GM15510 (cell line): Measurements from ENCODE around the gene CNTNAP2.

ENCODE experiments used
- POLR2A ChIP-seq: IDR thresholded peaks from 3 replicates; pipeline ENCODE4 v1.6.1; 2011; ENCODE audit warnings: borderline replicate concordance; ENCODE audit not compliant: insufficient read length; ENCODE audit errors: extremely low read depth

The CNTNAP2 gene

DNA sequence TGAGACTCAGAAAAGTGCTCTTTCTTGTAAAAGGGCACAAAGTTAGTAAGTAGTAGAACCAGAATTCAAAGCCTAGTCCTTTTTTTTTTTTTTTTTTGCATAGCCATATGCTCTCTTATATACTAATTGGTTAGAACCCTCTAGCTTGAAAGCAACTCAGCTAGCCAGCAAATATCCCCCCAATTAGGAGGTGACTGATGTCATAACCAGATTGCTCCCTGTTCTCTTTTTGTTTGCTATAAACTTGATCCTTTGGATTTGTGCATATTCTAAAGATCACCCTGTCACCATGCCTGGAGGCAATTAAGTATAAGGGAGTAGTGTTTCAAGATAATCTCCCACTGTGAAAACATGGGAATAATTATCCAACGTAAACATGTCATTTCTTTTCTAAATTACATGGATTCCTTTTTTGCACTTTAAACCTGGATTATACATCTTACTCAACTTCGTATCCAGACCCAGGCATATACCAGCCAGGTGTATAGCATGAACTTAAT, 963.4 kb downstream of the CNTNAP2 start:
- TF ChIP-seq POLR2A, result no peak

DNA sequence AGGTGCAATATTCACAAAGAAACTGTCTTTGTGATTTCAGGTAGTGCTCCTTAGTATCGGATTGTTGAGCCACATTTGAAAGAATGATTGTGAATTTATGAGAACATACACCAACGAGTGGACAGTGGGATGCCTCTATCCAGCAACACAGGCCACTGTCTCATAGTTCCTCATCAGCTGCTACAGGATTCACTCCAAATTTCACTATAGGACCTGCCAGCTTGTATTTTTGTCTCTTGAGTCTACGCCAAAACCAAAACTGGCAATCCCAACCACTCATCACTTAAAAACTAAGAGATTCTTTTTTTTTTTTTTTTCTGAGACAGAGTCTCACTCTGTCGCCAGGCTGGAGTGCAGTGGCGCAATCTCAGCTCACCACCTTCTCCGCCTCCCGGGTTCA, 964.5 kb downstream of the CNTNAP2 start:
- no peak for TF ChIP-seq POLR2A

DNA sequence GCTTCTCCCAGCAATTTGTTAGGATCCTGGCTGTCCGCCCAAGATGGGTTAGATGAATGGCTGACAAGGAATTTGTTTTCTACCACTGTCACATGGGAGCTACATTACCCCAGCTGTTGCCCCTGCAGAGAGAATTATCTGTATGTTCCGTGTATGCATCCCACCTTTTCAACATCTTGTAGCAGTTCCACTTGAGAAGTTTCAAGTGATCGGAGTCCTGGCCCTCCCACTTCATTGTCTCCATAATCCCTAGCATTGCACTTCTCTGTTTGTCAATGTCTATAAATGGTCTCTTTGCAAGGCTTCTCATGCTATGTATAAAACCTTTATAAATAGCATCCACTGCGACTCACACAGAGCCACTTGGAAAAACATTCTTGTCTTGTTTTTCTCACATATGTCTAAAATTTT, 972.5 kb downstream of the CNTNAP2 start:
- no peak for TF ChIP-seq POLR2A

DNA sequence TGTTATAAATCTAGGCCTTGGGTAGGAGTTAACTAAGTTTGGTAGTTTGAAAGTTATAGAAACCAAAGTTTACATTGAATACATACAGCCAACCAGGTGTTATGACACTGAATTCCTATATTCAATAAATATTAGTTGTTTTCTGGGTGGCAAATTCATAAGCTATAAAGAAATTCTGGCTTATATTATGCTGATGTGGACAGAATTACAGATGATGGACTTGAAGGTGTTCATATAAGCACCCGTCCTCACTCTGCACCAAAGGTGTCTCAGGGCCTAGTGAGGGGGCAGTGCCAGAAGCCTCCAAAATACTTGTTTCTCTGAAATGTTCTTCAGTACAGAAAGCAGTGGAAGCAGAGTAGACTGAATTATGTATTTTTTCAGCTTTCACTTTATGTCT, 973.0 kb downstream of the CNTNAP2 start:
- no peak for TF ChIP-seq POLR2A

DNA sequence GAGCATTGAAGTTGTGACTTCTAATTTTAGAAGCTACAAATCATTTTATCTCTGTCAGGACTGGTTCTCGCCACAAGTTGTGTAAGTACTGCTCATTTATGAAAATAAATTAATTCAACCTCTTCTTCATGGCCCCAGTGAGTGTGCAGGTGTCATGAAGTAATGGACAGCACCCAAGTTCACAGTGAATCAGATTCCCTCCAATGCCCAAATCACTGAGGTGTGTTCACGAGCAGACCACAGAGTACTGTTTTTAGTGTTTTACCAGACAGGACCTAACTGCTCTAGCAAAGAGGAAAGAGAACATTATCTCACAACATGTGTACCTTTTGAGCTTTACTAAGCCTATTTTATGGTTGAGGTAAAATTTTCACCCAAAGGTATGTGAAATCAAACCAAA, 980.0 kb downstream of the CNTNAP2 start:
- TF ChIP-seq POLR2A, result no peak

DNA sequence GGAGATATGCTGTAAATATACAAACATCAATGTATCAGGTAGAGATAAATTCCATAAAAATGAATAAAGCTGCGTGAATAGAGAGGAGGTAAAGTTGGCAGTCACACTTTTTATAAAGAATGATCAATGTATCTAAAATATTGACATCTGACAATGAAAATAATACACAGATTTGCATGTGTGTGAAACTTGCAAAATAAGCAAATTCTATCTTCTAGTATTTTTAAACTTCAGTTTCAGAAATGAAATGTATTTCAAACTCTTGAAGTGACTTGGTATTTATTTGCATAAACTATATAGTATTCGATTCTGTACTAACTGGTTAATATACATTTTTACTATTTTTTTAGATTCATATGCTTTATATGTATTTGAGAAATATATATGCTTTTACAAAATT, 986.6 kb downstream of the CNTNAP2 start:
- TF ChIP-seq POLR2A, result no peak

DNA sequence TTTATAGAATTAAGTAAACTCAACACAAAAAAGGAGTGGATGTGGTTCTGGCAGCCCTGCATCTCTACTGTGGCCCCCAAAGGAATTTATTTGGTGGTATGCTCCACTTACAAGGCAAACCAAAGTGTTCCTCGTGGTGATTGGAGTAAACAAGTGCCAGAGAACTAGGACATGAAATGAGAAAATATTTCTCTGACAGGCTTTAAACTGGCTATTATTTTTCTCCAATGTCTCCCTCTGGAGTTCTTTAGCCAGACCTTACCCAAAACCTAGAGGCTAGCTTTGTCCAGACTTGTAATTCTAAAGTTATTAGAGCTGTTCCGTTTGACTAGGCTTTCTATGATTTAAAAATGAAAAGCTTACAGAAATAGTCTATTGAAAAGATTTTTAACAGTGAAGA, 990.1 kb downstream of the CNTNAP2 start:
- TF ChIP-seq POLR2A, result no peak

DNA sequence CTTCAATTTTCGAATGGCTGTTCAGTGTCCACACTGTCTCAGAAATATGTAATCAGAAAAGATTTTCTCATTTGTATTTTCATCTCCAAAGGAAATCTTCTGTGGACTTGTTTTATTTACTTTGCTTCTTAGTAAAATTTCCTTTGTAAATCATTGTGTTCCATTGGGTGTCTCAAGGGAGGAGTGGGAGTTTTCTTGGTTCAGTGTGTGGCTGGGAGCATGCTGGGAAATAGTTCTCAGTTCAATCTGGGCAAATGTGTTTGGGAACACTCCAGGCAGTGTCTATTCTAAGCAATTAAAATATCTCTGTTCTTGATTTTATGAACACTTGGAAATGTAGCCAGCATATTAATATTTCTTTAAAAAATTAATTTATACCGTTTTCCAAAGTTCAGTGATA, 1019.8 kb downstream of the CNTNAP2 start:
- no peak for TF ChIP-seq POLR2A

DNA sequence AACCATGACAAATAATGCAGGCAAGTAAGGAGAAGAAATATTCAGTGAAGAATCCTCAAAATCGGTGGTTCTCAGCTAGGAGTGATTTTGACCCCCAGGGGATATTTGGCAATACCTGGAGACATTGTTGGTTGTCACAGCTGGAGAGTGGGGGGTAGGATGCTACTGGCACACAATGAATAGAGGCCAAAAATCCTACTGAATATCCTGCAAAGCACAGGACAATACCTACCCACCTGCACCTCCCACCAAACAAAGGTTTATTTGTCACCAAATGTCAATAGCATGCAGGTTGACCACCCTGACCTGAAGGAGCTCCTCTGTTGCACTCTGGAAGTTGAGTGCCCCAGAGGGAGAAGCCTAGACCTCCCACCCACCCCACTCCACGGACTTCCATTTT, 1028.6 kb downstream of the CNTNAP2 start:
- TF ChIP-seq POLR2A, result no peak

DNA sequence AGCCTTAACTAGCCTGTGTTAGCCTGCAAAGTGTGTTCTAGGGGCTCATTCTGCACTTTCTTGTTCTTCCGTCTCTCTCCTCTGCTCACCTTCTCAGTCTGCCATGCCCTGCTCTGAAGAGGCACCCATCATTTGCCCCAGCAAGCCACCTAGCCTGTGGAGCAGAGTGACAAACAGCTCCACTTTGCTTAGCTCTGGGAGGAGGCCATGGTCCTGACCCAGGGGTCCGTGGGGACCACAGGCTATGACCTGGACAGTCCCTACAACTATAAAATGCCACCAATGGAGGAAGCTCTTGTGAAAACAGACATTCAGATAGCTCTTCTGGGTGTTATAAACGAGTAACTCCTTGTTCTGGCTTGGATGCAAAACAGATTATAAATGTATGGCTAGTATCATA, 1029.6 kb downstream of the CNTNAP2 start:
- no peak for TF ChIP-seq POLR2A

DNA sequence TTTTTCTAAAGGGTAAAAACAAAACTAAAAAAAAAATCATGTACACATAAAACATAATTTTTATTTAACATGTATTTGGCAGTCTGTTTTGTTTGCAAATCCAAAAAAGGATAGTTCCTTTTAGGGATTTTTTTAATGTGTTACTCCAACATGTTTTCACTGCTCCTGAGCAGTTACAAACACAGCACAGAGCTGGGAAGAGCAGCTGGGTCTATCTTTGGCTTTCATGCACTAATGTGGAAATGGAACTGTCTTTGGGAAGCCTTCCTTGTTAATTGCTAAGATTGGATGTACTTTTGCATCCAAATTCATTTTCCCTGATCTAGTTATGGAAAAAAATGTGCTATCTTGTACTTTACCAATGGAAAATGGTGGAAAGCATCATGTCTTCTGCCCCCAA, 1035.1 kb downstream of the CNTNAP2 start:
- no peak for TF ChIP-seq POLR2A

DNA sequence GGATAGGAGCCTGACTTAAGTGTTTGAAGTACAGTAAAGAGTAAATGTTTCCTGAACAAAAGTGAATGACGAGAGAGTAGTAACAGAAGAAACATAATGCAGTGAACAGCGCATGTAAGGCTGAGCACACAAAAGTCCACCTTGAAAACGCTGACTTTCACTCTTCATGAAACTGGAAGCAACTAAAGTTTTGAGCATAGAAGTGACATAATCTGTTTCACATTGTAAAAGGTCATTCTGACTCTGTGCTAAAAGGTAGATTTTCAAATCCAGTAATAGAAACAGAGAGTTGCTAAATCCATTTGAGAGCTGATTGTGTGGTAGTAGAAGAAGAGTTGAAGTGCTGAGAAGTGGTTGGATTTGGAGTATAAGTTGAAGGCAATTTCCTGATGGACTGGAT, 1037.0 kb downstream of the CNTNAP2 start:
- no peak for TF ChIP-seq POLR2A

DNA sequence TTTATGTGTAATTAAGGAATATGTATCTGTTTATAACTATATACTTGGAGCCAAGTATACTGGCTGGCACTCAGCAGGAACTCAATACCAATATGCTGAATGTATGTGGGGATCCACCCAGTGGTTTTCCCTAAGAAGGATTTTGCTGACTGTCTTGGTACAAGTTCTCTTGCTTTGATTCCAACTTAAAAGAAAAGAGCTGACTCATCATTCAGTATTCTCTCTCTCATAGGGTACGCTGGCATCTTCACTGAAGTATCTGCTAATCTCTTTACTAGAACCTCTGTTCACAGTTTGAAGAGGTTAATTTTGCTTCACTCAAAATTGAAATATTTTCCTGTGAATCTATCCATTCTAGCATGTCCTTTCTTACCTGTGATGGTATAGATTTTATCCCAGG, 1044.8 kb downstream of the CNTNAP2 start:
- no peak for TF ChIP-seq POLR2A

DNA sequence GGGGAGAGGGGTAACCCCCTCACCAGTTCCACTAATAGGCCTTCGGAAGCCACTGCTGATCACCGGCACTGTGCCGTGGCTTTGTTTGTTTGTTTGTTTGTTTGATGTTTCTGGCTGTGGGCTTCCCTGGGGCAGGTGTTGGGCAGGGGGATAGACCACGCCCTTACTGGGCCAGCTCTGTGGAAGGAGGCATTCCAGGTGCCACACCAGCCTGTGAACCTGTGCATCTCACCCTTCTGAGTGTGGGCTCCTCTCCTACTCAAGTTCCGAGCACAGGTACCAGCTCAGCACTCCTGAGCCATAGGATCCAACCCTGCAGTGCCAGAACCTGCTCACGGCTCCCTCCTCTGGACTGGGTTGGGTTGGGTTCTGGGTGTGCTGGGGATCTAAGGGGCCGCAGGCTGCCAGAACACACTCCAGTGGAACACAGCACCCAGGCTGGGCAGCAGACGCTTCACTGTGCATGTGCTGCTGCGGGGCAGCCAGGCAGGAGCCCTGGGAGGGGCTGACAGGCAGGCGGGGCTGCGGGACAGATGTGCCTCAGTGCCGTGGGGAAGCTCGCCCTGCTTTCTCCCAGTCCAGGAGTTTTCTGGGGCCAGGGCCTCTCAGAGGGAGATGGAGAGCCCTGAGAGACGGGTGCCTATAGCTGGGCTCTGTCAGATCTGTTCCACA, 1053.9 kb downstream of the CNTNAP2 start:
- no peak for TF ChIP-seq POLR2A

DNA sequence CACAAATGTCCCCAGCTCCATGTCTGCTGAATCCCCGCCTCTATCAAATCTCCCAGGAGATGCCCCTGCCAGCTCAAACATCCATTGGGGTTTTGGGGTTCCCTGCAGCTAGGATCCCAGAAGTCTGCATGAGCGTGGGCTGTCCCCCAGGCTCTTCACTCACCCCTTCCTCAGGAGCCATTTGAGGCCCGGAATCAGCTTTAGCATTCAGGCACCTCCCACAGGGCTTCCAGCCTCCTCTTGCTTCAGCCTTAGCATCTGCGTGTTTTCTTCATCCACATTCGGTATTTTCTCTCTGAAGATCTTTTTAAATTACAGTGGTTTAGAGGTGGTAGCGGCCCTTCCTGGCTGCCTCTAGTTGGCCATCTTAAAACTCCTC, 1054.4 kb downstream of the CNTNAP2 start:
- no peak for TF ChIP-seq POLR2A

DNA sequence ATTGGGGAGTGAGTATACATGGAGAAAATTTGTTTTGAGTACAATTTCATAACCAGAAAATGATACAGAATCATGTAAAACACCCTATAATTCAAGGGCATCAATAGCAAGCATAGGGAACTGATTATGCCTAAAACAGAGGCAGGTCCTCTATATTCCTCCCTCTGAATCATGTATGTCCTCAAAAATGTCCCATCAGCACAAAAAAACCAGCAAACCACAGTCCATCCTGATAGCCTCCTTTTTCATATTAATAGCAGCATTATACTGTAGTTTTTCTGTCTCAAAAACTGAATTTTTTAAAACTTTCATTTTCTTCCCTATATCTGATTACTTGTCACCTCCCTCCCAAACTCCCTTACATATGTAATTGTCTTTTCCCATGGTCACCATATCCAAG, 1057.3 kb downstream of the CNTNAP2 start:
- no peak for TF ChIP-seq POLR2A

DNA sequence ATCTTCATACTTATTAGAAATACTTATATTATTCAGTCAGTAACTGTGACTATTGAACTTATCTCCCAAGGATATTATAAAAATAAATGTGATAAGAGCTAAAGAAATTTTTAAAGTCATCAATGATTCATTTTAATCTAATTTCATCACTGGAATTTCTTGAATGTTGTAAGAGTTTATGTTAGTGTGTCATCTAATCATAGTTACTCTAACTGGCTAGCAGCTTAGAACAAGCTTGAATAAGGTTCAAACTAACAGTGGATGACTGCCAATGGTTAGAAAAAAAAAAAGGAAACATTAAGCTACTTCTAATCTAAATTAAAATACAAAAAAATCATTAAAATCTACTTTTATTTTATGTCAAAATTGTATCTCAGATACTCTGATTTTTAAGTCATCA, 1066.3 kb downstream of the CNTNAP2 start:
- TF ChIP-seq POLR2A, result no peak
